Adipose tissue (tissue), 3 donors: ENCODE results near the gene OR52M1. TPM values are rescaled to one million over a fixed set of nuclear protein-coding genes. Genes with fewer than 3 reads are reported as not detected.
"Not testable (repeated sequence)": the region's sequence is repeated elsewhere in the genome, so short reads cannot be mapped to it uniquely, and the experiment has no call there.

Experiments used
- H3K27ac ChIP-seq: one replicate; pipeline ENCODE4 v1.5.1; 2013; ENCODE audit warnings: low read depth, low read length
- WGBS, 3 donors: extraction: QIAGEN DNeasy Blood & Tissue Kit; methylation state at CpG; one replicate each; pipeline ENCODE4 v1.1.7; 2013; 5-methylcytosine and 5-hydroxymethylcytosine counted together
- polyA plus RNA-seq, 3 donors: library from polyadenylated mRNA; stranded (reverse); fragments of 200-250 nt; gene quantifications; one replicate each; pipeline ENCODE4 v1.2.3, GENCODE V29; 2013
- donor health status: healthy with polysubstance abuse.
- donor health status: Bipolar disorder and iron deficiency.
- donor health status: healthy.

The OR52M1 gene
- polyA plus RNA-seq = not detected

GRCh38 chr11:4544891-4545290 is at the start of gene OR52M1:
OR52M1 (plus strand) TSS chr11:4545191; CDS start chr11:4545191, 0 bp downstream.
- H3K27ac ChIP-seq = no peak within 1 kb of the TSS
- 83 to 86% (median 83%) methylated on average over 5 of the region's 5 CpGs for WGBS, 3 donors

- 43 to 60% (median 56%) methylated on average over 7 of the region's 7 CpGs for WGBS, 3 donors
- no peak overlapping the region for H3K27ac ChIP-seq
Measured at GRCh38 chr11:4495487-4495886, 49.5 kb upstream of the OR52M1 start.

GRCh38 chr11:4495986-4496385 is 49.0 kb upstream of the OR52M1 start:
- WGBS, 3 donors = 36 to 59% (median 55%) methylated on average over 6 of the region's 6 CpGs

GRCh38 chr11:4496557-4497248 is 48.3 kb upstream of the OR52M1 start:
- H3K27ac ChIP-seq = no peak overlapping the region
- WGBS, 3 donors = 37 to 53% (median 49%) methylated on average over 15 of the region's 15 CpGs

More at GRCh38 chr11:4495986-4496385, 49.0 kb upstream of the OR52M1 start:
- no peak overlapping the region for H3K27ac ChIP-seq

GRCh38 chr11:4508886-4509285 is 36.1 kb upstream of the OR52M1 start:
- 36 to 79% (median 48%) methylated on average over 2 of the region's 2 CpGs for WGBS, 3 donors
- H3K27ac ChIP-seq = no peak overlapping the region

- no peak overlapping the region for H3K27ac ChIP-seq
Measured at GRCh38 chr11:4511282-4512245, 33.4 kb upstream of the OR52M1 start.

GRCh38 chr11:4514196-4514595 is 30.8 kb upstream of the OR52M1 start:
- 72 to 81% (median 74%) methylated on average over 1 of the region's 1 CpG for WGBS, 3 donors
- H3K27ac ChIP-seq = no peak overlapping the region

More at GRCh38 chr11:4511282-4512245, 33.4 kb upstream of the OR52M1 start:
- 58 to 75% (median 70%) methylated on average over 5 of the region's 5 CpGs for WGBS, 3 donors

GRCh38 chr11:4522339-4522738 is 22.7 kb upstream of the OR52M1 start:
- 49 to 55% (median 53%) methylated on average over 2 of the region's 2 CpGs for WGBS, 3 donors
- H3K27ac ChIP-seq = no peak overlapping the region

GRCh38 chr11:4522752-4523151 is 22.2 kb upstream of the OR52M1 start:
- no peak overlapping the region for H3K27ac ChIP-seq
- 87 to 90% (median 88%) methylated on average over 6 of the region's 6 CpGs for WGBS, 3 donors

GRCh38 chr11:4523666-4524065 is 21.3 kb upstream of the OR52M1 start:
- WGBS, 3 donors = 60 to 87% (median 82%) methylated on average over 1 of the region's 1 CpG
- no peak overlapping the region for H3K27ac ChIP-seq

- WGBS, 3 donors = 85 to 92% (median 90%) methylated on average over 2 of the region's 2 CpGs
- H3K27ac ChIP-seq = no peak overlapping the region
Measured at GRCh38 chr11:4527926-4528325, 17.1 kb upstream of the OR52M1 start.

- WGBS, 3 donors = 64 to 74% (median 65%) methylated on average over 11 of the region's 11 CpGs
- not testable (repeated sequence) for H3K27ac ChIP-seq
Measured at GRCh38 chr11:4531686-4532085, 13.3 kb upstream of the OR52M1 start.

GRCh38 chr11:4539603-4540219 is 5.3 kb upstream of the OR52M1 start:
- no peak overlapping the region for H3K27ac ChIP-seq
- 27 to 28% (median 27%) methylated on average over 3 of the region's 3 CpGs for WGBS, 3 donors

GRCh38 chr11:4541071-4541470 is 3.9 kb upstream of the OR52M1 start:
- WGBS, 3 donors = 7 to 57% (median 20%) methylated on average over 1 of the region's 1 CpG
- no peak overlapping the region for H3K27ac ChIP-seq

GRCh38 chr11:4543561-4543960 is 1.4 kb upstream of the OR52M1 start:
- no peak overlapping the region for H3K27ac ChIP-seq

GRCh38 chr11:4546878-4547277 is 1.9 kb downstream of the OR52M1 start:
- H3K27ac ChIP-seq = no peak overlapping the region
- 35 to 91% (median 88%) methylated on average over 1 of the region's 1 CpG for WGBS, 3 donors

- H3K27ac ChIP-seq = no peak overlapping the region
- 73 to 80% (median 80%) methylated on average over 4 of the region's 4 CpGs for WGBS, 3 donors
Measured at GRCh38 chr11:4547416-4547815, 2.4 kb downstream of the OR52M1 start.

- no peak overlapping the region for H3K27ac ChIP-seq
- WGBS, 3 donors = 81 to 82% (median 81%) methylated on average over 8 of the region's 8 CpGs
Measured at GRCh38 chr11:4551346-4551979, 6.5 kb downstream of the OR52M1 start.
